ENCODE results near the gene ZBTB25. TPM values are rescaled to one million over a fixed set of nuclear protein-coding genes. Genes with fewer than 3 reads are reported as not detected.

The ZBTB25 gene
- 12.6 TPM for total RNA-seq

GRCh38 chr14:64503434-64504309 lies at the start of gene ZBTB25:
Gene ZBTB25 (minus strand): TSS chr14:64503838. CDS start chr14:64490533, 13,305 bp downstream.

DNA sequence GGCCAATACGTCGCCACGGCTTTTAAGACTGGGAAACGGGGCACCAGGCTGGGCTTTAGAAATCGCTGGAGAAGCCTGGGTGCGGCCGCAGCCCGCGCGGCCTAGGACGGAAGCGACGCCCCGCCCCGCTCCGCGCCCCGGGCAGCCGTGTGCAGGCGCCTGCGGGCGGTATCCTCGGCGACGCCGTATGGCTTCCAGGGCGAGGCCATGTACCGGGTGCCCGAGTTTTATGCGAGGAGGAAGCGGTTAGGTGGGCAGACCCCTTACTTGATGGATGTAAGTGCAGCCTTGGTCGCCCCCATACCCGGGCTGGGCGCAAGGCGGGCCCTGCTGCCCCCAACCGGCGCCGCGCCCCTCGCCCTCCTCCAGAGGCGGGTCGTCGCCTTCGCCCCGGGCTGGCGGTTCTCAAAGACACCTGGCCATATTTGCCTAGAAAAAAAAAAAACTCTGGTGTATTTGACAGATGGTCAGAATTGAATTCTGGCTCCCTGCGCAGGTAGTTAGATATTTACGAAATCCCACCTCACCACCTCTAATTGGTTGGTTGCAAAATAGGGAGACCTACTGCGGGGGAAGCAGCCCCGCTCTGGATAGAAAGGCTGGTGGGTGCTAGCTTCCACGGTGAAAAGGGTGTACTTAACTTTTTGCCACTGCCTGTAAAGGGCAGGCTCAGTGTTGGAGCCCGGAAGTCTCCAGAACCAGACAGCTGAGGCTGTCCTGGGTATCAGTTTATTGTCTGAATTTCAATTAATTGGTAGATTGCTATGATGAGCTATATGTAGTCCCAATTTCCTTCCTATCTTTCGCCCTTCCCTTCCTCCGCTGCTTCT lies 46.4 kb upstream of the ZBTB25 start, which contains the start of gene PPP1R36:
PPP1R36 (plus strand) TSS at position 171 of the 830 bp plus-strand sequence; CDS start at position 208, 37 bp downstream.

DNA sequence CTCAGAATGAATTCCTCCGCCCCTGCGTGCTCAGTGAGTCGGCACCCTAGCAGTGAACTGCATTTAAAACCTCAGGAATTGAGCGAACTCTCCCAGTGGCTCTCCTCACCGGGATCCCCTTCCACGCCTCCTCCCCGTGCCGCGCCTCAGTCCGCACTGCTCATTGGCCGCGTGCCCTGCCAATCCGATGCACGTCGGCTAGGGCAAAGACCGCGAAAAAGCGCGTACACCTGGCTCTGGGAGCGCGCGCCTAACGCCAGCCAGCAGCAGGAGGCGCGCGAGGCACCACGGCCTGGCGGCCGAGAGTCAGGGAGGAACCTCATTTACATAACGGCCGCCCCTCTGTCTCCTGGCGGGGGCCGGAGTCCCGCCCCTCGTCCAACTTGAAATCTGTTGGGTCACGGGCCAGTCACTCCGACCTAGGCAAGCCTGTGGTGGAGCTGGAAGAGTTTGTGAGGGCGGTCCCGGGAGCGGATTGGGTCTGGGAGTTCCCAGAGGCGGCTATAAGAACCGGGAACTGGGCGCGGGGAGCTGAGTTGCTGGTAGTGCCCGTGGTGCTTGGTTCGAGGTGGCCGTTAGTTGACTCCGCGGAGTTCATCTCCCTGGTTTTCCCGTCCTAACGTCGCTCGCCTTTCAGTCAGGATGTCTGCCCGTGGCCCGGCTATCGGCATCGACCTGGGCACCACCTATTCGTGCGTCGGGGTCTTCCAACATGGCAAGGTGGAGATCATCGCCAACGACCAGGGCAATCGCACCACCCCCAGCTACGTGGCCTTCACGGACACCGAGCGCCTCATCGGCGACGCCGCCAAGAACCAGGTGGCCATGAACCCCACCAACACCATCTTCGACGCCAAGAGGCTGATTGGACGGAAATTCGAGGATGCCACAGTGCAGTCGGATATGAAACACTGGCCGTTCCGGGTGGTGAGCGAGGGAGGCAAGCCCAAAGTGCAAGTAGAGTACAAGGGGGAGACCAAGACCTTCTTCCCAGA lies 36.9 kb upstream of the ZBTB25 start, which contains the start of gene HSPA2:
HSPA2 (plus strand) TSS at position 534 of the 995 bp plus-strand sequence; CDS start at position 643, 109 bp downstream.

GRCh38 chr14:64504310-64504896 lies 765 bp upstream of the ZBTB25 start, which contains the start of gene ZBTB1:
Gene ZBTB1 (plus strand): TSS chr14:64504770. CDS start chr14:64521505, 16,735 bp downstream.

DNA sequence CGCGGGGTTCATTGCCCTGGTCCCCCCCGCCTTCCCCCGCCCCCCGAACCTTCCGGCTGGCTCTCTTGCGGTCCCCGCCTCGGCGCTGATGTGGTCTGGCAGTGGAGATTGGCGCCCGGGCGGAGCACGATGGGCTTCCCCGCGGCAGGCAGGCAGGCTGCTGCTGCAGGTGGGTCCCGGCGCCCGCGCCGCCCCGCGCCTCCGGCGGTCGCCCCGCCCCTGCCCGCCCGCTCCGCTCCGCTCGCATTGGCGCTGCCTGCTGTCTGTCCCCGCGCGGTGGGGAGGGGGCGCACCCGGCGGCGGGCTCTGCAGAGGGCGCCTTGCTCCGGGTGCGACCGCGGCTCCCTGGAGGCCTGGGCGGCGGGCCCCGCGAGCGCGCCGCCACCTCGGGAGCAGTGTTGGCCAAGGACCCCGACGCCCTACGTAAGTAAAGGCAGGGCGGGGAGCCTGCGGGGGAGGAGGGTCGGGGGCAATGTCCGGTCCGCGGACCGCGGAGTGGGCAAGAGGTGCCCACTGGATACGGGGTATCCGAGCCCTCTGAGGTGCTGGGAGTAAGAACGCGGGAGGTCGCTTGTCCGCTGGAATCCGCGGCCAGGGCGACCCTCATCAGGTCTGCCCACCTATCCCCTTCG lies 38.3 kb downstream of the ZBTB25 start, which contains the start of gene AKAP5:
AKAP5 (plus strand) TSS at position 309 of the 632 bp plus-strand sequence. CDS start 2,896 bp downstream, outside the sequence.

Small RNAs within 50 kb of the gene (small RNA-seq; reads per million reads assigned to genes)
- not detected for gene AL049869.4 (ENCODE audit: low replicate concordance)

Other genes with a start within 250 kb of the ZBTB25 start
- 0.88 TPM for gene ESR2, start 209.5 kb downstream of the ZBTB25 start, total RNA-seq
- gene MTHFD1, start 115.5 kb downstream of the ZBTB25 start, total RNA-seq, result 50.9 TPM
- 4.6 TPM for gene AKAP5, start 38.3 kb downstream of the ZBTB25 start, total RNA-seq
- gene ZBTB1, start 932 bp upstream of the ZBTB25 start, total RNA-seq, result 58.0 TPM
- 47.2 TPM for gene HSPA2, start 36.9 kb upstream of the ZBTB25 start, total RNA-seq
- 0.41 TPM for gene PPP1R36, start 46.1 kb upstream of the ZBTB25 start, total RNA-seq
- gene PLEKHG3, start 200.6 kb upstream of the ZBTB25 start, total RNA-seq, result 108 TPM

Data from metanephros (tissue), 2 donors.